Suppressor macrophage treated with lipopolysaccharide for 1 hour (primary cell): ENCODE results near the gene RAI1.
"Not testable (repeated sequence)": the region's sequence is repeated elsewhere in the genome, so short reads cannot be mapped to it uniquely, and the experiment has no call there.

Experiments
- DNase-seq, 3 donors: peaks; one replicate each; pipeline ENCODE4 v3.0.0-alpha.2; 2020 to 2022

Gene RAI1

GRCh38 chr17:17663160-17664063 is 17.8 kb upstream of the RAI1 start:
- DNase-seq = peak; percentile 80 to 82 (median 81)

- DNase-seq = no peak
These were observed 17.2 kb upstream of the RAI1 start for GRCh38 chr17:17664064-17664452.

GRCh38 chr17:17665255-17665654 is 16.0 kb upstream of the RAI1 start:
- DNase-seq = no peak

DNA sequence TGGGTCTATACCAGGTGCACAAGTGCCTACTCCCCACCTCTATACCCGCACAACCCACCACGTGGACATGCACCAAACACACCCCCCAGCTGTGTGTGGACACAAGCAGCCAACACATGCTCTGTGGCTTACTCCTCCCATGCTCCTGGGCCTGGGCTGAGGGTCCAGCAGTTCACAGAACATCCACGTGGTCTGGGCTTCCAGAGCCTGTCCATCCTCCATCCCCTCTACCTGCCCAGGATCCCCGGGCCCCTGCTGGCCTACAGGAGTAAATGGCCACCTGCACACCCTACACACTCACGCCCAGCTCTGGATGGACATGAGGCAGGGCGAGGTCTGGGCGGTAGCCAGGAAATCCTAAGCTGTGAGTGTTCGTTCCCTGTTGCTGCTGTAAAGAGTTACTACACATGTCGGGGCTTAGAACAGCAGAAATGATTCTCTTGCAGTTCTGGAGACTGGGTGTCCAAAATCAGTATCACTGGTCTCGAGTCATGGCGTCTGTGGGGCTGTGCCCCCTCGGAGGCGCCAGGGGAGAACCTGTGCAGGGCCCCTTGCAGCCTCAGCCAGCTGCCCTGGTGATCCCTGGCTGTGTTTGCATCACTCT is 15.0 kb upstream of the RAI1 start:
- DNase-seq = no peak

- no peak for DNase-seq
These were observed 14.0 kb upstream of the RAI1 start for GRCh38 chr17:17667231-17667630.

DNA sequence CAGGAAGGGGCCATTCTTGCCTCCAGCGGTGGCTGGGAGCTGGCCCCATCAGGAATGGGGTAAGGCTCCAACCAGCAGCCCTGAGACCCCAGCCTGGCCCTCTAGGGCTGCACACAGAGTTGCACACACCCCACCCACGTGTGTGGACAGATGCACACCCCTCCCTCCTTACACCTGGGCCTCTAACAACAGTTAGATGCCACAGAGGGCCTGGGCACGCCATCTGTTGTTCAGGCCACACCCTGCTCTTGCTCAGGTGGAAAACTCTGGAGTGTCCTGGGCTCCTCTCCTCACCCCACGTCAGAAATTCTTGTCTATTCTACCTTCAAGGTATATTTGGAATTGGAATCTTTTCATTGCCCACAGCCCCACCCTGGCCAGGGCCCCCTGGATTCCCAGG is 13.3 kb upstream of the RAI1 start:
- no peak for DNase-seq

GRCh38 chr17:17668358-17668757 is 12.9 kb upstream of the RAI1 start:
- DNase-seq = no peak

GRCh38 chr17:17668775-17669579 is 12.3 kb upstream of the RAI1 start:
- peak in 1 of 3 donors; percentile 41 for DNase-seq

DNA sequence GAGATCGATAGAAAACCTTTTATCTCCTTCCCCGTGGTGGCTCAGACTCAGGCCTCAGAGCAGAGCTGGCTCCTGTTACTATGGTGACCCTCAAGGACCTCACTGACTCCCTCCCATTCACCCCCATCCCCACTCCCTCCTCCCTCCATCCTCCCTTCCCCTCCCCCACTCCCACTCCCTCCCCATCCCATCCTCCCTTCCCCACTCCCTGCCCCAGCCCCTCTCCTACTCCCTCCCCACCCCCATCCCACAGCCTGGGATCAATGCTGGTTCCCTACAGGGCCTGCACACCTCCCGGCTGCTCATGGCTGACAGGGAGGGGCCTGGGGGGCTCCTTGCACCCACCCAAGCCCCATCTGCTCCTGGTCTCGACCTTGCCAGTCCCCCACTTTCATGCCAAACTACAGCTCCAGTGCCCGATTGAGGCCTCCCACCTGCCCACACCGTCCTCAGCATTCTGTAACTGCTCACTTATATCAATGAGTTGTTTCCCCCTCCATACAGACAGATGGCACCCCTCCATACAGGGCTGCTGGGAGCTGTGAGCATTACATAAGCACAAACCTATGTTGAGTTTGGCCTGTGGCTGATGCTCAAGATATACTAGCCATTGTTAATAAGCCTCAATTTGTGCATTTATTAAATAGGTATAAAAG is 11.6 kb upstream of the RAI1 start:
- no peak for DNase-seq

GRCh38 chr17:17670701-17671305 is 10.5 kb upstream of the RAI1 start:
- no peak for DNase-seq

- DNase-seq = no peak
These were observed 9.7 kb upstream of the RAI1 start for GRCh38 chr17:17671369-17672129.

DNA sequence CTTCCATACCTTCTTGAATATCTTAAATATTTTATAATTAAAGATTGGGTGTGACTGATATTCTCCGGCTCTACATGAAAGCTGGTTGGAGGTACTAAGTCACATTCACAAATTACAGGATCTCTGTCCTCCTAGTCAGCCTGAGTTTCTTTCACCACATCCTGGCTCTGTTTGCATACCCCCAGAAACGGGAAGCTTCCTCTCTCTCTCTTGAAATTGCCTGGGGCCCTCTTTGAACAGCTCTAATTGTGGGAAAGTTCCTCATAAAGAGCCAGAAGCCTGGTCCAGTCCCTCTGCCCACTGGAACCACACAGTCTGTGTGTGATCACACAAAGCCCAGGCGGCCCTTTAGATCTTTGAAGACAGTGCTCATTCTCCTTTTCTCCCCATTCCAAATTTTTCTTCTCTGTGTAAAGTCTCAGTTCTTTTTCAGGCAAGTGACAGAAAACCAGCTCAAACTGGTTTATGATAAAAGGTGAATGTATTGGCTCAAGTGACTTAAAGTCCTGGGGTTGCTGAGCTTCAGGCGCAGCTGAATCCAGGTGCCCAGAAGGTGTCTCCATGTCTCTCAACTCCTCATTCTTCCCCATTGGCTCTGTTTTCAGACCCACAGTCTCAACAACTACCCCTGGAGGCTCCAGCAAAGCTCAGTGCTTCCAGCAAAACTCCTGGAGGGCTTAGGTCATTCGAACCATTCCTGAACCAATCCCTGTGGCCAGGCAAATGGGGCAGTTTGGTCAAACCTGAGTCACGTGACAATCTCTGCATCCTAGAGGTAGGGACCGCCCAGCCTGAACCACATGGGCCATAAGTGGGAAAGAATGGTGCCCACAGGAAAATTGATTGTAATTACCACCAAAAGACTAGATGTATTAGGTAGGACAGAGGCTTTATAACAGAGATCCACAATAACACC is 8.5 kb upstream of the RAI1 start:
- peak; percentile 78 to 84 (median 82) for DNase-seq

DNA sequence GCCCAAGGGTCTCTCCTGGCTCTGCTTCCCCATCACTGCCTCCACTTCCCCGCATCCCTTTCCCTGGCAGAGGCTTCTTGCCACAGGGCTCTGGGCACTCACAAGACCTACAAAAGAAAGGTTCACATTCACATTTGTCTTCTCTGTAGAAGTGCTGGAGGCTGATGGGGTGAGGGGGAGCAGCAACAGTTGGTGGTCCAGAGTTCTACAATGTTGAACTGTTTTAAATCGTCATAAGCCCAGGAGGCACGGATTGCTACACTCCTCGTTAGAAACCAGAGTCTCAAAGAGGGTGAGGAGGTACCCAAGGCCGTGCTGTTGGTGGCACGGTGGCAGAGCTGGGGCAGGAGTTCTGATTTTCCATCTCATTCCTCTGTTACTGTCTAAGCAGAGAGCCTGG is 5.8 kb upstream of the RAI1 start:
- no peak for DNase-seq

DNA sequence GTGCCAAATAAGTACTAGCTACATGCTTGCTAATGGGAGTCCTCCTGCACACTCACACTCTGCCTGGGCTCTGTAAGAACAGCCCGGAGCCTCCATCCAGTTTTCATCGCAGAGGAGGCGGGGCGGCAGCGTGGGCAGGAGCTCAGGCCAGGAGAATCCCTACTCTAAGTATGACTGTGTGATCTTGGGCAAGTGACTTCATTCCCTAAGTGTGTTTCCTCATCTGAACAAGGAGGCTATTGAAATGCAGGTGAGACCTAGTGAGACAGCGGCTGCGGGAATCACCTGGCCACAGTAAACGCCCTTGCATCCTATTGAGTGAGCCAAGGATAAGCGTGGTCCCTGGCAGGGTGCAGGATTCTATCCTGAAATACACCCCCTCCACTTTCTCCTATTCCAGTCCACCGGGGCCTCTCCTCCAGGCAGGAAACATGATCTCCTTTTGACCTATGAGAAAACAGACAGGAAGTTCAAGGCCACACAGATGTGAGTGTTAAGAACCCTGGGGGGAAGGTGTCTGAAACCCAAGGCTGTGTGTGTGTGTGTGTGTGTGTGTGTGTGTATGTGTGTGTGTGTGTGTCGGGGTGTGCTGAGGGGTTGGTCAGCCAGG is 5.2 kb upstream of the RAI1 start:
- DNase-seq = peak; percentile 36 to 63 (median 39)

DNA sequence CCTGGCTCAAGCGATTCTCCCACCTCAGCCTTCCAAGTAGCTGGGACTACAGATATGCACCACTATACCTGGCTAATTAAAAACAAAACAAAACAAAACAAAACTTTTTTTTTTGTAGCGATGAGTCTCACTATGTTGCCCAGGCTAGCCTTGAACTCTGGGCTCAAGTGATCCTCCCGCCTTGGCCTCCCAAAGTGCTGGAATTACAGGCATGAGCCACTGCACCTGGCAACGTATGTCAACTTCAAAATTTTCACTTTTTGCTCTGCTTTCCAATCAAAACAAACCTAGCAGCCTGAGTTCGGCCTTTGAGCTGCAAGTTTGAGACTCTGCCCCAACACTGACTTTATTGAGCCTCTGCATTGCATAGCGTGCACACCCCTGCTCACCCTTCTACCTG is 4.5 kb upstream of the RAI1 start:
- no peak for DNase-seq

- DNase-seq = no peak
These were observed 3.8 kb upstream of the RAI1 start for GRCh38 chr17:17677299-17678040.

GRCh38 chr17:17678063-17678699 is 3.1 kb upstream of the RAI1 start:
- DNase-seq = not testable (repeated sequence)

GRCh38 chr17:17679243-17679642 is 2.0 kb upstream of the RAI1 start:
- no peak for DNase-seq

DNA sequence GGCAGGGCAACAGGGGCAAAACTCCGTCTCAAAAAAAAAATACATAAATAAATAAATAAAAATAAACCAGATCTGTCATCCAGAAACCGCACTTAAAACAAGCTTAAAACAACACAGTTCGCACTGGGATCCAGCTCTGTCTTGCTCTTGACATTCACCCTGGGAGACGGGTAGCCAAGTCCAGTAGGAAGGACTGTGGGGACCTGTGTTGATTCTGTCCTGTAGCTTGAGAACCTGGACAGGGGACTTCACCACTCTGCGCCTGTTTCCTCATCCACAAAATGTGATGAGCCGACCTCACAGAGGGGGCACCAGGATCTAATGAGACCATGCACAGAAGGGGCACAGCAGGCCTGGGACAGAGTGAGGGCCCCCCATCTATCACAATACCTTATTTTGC is 1.5 kb upstream of the RAI1 start:
- no peak for DNase-seq
